WTC11 (cell line): ENCODE measurements around the gene ANO9.

Experiments
- MAX ChIP-seq: sonication (generic); formaldehyde crosslinking; IDR thresholded peaks from 2 replicates; pipeline ENCODE4 v1.8.0; 2022; ENCODE audit warnings: mild to moderate bottlenecking, missing genetic modification reagents
- MYBL2 ChIP-seq: sonication (generic); formaldehyde crosslinking; IDR thresholded peaks from 2 replicates; pipeline ENCODE4 v1.8.1; 2023; ENCODE audit warnings: mild to moderate bottlenecking, moderate library complexity, missing genetic modification reagents
- ZNF396 ChIP-seq: fragments of 250-450 bp; sonication (Bioruptor Pico); IDR thresholded peaks from 2 replicates; pipeline ENCODE4 v1.8.0; 2021; ENCODE audit warnings: mild to moderate bottlenecking, moderate library complexity, borderline replicate concordance
- TF ChIP-seq, protein P1 (sequence below): fragments of 200-600 bp; IDR thresholded peaks from 2 replicates; pipeline ENCODE4 v1.8.0; 2022; ENCODE audit warnings: antibody characterized with exemption

GRCh38 chr11:383431-383830 lies 58.4 kb downstream of the ANO9 start:
- TF ChIP-seq, protein P1, sequence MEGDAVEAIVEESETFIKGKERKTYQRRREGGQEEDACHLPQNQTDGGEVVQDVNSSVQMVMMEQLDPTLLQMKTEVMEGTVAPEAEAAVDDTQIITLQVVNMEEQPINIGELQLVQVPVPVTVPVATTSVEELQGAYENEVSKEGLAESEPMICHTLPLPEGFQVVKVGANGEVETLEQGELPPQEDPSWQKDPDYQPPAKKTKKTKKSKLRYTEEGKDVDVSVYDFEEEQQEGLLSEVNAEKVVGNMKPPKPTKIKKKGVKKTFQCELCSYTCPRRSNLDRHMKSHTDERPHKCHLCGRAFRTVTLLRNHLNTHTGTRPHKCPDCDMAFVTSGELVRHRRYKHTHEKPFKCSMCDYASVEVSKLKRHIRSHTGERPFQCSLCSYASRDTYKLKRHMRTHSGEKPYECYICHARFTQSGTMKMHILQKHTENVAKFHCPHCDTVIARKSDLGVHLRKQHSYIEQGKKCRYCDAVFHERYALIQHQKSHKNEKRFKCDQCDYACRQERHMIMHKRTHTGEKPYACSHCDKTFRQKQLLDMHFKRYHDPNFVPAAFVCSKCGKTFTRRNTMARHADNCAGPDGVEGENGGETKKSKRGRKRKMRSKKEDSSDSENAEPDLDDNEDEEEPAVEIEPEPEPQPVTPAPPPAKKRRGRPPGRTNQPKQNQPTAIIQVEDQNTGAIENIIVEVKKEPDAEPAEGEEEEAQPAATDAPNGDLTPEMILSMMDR: no peak
- TF ChIP-seq MYBL2 (CRISPR knock-in tag) (no peak), ZNF396 (CRISPR knock-in tag) (no peak), MAX (no peak)
